Measurements from ENCODE around the gene CYP20A1.

CYP20A1 gene

GRCh38 chr2:203328760-203329540 lies 90.1 kb downstream of the CYP20A1 start (continued):
- TF ChIP-seq, protein P1, sequence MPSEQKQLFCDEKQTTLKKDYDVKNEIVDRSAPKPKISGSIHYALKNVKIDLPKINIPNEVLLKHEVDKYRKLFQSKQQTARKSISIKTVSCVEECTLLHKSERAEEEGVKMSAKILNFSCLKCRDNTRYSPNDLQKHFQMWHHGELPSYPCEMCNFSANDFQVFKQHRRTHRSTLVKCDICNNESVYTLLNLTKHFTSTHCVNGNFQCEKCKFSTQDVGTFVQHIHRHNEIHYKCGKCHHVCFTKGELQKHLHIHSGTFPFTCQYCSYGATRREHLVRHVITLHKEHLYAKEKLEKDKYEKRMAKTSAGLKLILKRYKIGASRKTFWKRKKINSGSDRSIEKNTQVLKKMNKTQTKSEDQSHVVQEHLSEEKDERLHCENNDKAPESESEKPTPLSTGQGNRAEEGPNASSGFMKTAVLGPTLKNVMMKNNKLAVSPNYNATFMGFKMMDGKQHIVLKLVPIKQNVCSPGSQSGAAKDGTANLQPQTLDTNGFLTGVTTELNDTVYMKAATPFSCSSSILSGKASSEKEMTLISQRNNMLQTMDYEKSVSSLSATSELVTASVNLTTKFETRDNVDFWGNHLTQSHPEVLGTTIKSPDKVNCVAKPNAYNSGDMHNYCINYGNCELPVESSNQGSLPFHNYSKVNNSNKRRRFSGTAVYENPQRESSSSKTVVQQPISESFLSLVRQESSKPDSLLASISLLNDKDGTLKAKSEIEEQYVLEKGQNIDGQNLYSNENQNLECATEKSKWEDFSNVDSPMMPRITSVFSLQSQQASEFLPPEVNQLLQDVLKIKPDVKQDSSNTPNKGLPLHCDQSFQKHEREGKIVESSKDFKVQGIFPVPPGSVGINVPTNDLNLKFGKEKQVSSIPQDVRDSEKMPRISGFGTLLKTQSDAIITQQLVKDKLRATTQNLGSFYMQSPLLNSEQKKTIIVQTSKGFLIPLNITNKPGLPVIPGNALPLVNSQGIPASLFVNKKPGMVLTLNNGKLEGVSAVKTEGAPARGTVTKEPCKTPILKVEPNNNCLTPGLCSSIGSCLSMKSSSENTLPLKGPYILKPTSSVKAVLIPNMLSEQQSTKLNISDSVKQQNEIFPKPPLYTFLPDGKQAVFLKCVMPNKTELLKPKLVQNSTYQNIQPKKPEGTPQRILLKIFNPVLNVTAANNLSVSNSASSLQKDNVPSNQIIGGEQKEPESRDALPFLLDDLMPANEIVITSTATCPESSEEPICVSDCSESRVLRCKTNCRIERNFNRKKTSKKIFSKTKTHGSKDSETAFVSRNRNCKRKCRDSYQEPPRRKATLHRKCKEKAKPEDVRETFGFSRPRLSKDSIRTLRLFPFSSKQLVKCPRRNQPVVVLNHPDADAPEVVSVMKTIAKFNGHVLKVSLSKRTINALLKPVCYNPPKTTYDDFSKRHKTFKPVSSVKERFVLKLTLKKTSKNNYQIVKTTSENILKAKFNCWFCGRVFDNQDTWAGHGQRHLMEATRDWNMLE (tag by site-specific recombination; conservative IDR thresholded peaks at IDR 0.05; ENCODE audit: low read depth), result no peak
- TF ChIP-seq OVOL3 (tag by site-specific recombination; IDR thresholded peaks at IDR 0.05), result no peak
- TF ChIP-seq ZNF747 (tag by site-specific recombination; IDR thresholded peaks at IDR 0.05), result no peak
- TF ChIP-seq ZNF350 (tag by site-specific recombination; IDR thresholded peaks at IDR 0.05), result no peak
- TF ChIP-seq, protein P2, sequence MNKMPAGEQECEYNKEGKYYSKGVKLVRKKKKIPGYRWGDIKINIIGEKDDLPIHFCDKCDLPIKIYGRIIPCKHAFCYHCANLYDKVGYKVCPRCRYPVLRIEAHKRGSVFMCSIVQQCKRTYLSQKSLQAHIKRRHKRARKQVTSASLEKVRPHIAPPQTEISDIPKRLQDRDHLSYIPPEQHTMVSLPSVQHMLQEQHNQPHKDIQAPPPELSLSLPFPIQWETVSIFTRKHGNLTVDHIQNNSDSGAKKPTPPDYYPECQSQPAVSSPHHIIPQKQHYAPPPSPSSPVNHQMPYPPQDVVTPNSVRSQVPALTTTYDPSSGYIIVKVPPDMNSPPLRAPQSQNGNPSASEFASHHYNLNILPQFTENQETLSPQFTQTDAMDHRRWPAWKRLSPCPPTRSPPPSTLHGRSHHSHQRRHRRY (tag by site-specific recombination; IDR thresholded peaks at IDR 0.05), result no peak
- peak; percentile 10; the same call in 1 of the 2 replicates for TF ChIP-seq ZNF629 (tag by site-specific recombination; IDR thresholded peaks at IDR 0.05)
- no peak for TF ChIP-seq ZNF664 (tag by site-specific recombination; IDR thresholded peaks at IDR 0.05)
- TF ChIP-seq ZNF19 (tag by site-specific recombination; IDR thresholded peaks at IDR 0.05; ENCODE audit: low read depth), result no peak
- TF ChIP-seq ZNF26 (tag by site-specific recombination; IDR thresholded peaks at IDR 0.05), result no peak
- TF ChIP-seq ZNF433 (tag by site-specific recombination; IDR thresholded peaks at IDR 0.05; ENCODE audit: low read depth), result no peak

DNA sequence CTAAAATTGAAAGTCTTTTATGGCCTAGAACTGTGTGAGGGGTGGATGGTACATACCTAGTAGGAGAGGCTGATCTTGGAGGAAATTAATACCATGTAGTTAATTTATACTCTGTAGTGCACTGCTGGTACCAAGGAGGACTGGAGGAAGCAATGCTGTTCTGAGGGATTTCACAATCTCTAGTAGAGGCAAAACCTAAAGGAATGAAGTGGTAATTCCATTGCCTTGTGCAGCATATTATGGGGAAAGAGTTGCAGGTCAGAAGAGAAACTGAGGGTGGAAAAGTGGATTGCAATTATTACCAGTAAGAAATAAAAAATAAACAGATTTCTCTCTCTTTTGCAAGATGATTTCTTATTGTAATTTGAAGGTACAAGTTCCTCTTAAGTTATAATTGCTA lies 91.6 kb downstream of the CYP20A1 start:
- ChIA-PET POLR2A (interaction anchor here (0.5 kb wide), 1 partner anchor 30 kb away, joined by 6 read pairs; no protein-coding TSS in a partner anchor), CTCF (interaction anchor here (0.5 to 1.1 kb wide), 2 partner anchors 16 to 19 kb away, joined by 3 read pairs; no protein-coding TSS in a partner anchor)
- Histone ChIP-seq H3K4me3 (ENCODE audit: low read depth, low read length) (peak overlapping the region; percentile 12), H3K4me1 (ENCODE audit: control insufficient read depth, insufficient read depth, low read length) (peaks cover 7% of the 10 kb centered on the region; the same call in 1 of the 2 replicates), H3K9me3 (ENCODE audit: control insufficient read depth, insufficient read depth, low read depth, low read length) (no peaks in the 10 kb centered on the region), H3K36me3 (ENCODE audit: control insufficient read depth in 2 of 2, insufficient read depth in 1 of 2, low read length in 2 of 2) (peaks cover 0 to 7% of the 10 kb centered on the region in 2 experiments; a peak in 1 of 3 replicates), H3K27ac (ENCODE audit: extremely low read depth, low read depth, low read length) (no peak overlapping the region; the same call in 1 of the 2 replicates)
- TF ChIP-seq, protein P3, sequence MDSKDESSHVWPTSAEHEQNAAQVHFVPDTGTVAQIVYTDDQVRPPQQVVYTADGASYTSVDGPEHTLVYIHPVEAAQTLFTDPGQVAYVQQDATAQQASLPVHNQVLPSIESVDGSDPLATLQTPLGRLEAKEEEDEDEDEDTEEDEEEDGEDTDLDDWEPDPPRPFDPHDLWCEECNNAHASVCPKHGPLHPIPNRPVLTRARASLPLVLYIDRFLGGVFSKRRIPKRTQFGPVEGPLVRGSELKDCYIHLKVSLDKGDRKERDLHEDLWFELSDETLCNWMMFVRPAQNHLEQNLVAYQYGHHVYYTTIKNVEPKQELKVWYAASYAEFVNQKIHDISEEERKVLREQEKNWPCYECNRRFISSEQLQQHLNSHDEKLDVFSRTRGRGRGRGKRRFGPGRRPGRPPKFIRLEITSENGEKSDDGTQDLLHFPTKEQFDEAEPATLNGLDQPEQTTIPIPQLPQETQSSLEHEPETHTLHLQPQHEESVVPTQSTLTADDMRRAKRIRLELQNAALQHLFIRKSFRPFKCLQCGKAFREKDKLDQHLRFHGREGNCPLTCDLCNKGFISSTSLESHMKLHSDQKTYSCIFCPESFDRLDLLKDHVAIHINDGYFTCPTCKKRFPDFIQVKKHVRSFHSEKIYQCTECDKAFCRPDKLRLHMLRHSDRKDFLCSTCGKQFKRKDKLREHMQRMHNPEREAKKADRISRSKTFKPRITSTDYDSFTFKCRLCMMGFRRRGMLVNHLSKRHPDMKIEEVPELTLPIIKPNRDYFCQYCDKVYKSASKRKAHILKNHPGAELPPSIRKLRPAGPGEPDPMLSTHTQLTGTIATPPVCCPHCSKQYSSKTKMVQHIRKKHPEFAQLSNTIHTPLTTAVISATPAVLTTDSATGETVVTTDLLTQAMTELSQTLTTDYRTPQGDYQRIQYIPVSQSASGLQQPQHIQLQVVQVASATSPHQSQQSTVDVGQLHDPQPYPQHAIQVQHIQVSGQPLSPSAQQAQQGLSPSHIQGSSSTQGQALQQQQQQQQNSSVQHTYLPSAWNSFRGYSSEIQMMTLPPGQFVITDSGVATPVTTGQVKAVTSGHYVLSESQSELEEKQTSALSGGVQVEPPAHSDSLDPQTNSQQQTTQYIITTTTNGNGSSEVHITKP (tag by site-specific recombination; IDR thresholded peaks at IDR 0.05), result peak; percentile 48
- TF ChIP-seq TCF7L2 (IDR thresholded peaks at IDR 0.05; ENCODE audit: borderline replicate concordance, low read depth, low read length) (no peak), ZNF211 (tag by site-specific recombination; IDR thresholded peaks at IDR 0.05; ENCODE audit: low read depth) (no peak), PRDM1 (tag by site-specific recombination; IDR thresholded peaks at IDR 0.05) (peak; percentile 81)

Data from HEK293 (cell line).